Heart right ventricle (tissue), 16 donors: ENCODE data around the gene ALOX12B. TPM values are rescaled to one million over a fixed set of nuclear protein-coding genes. Genes with fewer than 3 reads are reported as not detected.

Source experiments
- ATAC-seq, 8 donors: fragments of 200-7000 bp; cut with Tn5 transposase; one replicate each; pipeline ENCODE4 v1.9.1; 2020; ENCODE audit warnings: mild to moderate bottlenecking in 8 of 8, moderate library complexity in 8 of 8, moderate number of reproducible peaks in 1 of 8
- DNase-seq, 2 donors: peaks; one replicate each; pipeline ENCODE4 v3.0.0-alpha.2; 2020
- H3K27ac ChIP-seq, 10 donors: fragments of 200-600 bp; sonication (generic) in 2 of 10; one replicate each; pipeline versions ENCODE4 v1.5.0 to v1.8.0; 2020 to 2022; ENCODE audit warnings: mild to moderate bottlenecking in 3 of 10
- H3K27me3 ChIP-seq, 7 donors: fragments of 200-600 bp; one replicate each; pipeline ENCODE4 v1.8.0; 2021 to 2022; ENCODE audit warnings: mild to moderate bottlenecking in 2 of 7
- H3K36me3 ChIP-seq, 9 donors: fragments of 200-600 bp; sonication (generic) in 1 of 9; one replicate each; pipeline versions ENCODE4 v1.5.0 to v1.8.0; 2020 to 2022; ENCODE audit warnings: mild to moderate bottlenecking in 2 of 9
- H3K4me1 ChIP-seq, 9 donors: fragments of 200-600 bp; sonication (generic) in 1 of 9; one replicate each; pipeline versions ENCODE4 v1.5.0 to v1.8.0; 2020 to 2022; ENCODE audit warnings: mild to moderate bottlenecking in 4 of 9
- H3K4me3 ChIP-seq, 10 donors: fragments of 200-600 bp; sonication (generic) in 2 of 10; one replicate each; pipeline versions ENCODE4 v1.5.0 to v1.8.0; 2020 to 2022; ENCODE audit warnings: mild to moderate bottlenecking in 7 of 10, moderate library complexity in 2 of 10
- H3K9me3 ChIP-seq, 11 donors: fragments of 200-600 bp in 10 of 11; sonication (generic) in 2 of 11; one replicate each; pipeline versions ENCODE4 v1.5.0 to v1.8.0; 2013 to 2022; ENCODE audit warnings: mild to moderate bottlenecking in 2 of 11, control low read depth in 1 of 11, moderate library complexity in 1 of 11
- CTCF ChIP-seq, 9 donors: fragments of 200-600 bp; sonication (generic) in 2 of 9; IDR thresholded peaks; one replicate each; pipeline versions ENCODE4 v1.5.0 to v1.8.0; 2021 to 2022; ENCODE audit warnings: antibody characterized with exemption in 9 of 9, mild to moderate bottlenecking in 5 of 9, moderate library complexity in 1 of 9
- WGBS, 2 donors: extraction: QIAGEN DNeasy Blood & Tissue Kit; methylation state at CpG; one replicate each; pipeline ENCODE4 v1.1.7; 2013; ENCODE audit warnings: inconsistent platforms in 1 of 2; 5-methylcytosine and 5-hydroxymethylcytosine counted together
- intact Hi-C, 10 donors: fragments of 100-400 bp; cut with DNase I; formaldehyde crosslinking; loops; one replicate each; pipeline versions ENCODE4 v1.11.1 to v1.14.2; 2022
- polyA plus RNA-seq, 2 donors: library from polyadenylated mRNA; stranded (reverse); fragments of 200-250 nt; gene quantifications; one replicate each; pipeline ENCODE4 v1.2.3, GENCODE V29; 2013
- total RNA-seq, 10 donors: library from RNA; stranded (reverse); fragmentation: NEBNext Ultra II Directional in 3 of 10; extraction: Animal tissue kit (Norgen Biotek cat#: 25700) in 3 of 10; gene quantifications; one replicate each; pipeline versions ENCODE4 v1.2.1 to v1.2.4, GENCODE V29; 2021 to 2023
- donor health status: Arrhythmogenic right ventricular cardiomyopathy.
- donor health status: ischemic (EF 13 %, LVEDD 7.1; RV severe dilation, severe dysfunction).
- donor health status: healthy with polysubstance abuse.
- donor health status: DM: no; HTN: yes; CAD: no.
- donor health status: DM: no; HTN: no; CAD: no.
- donor health status: ischemic (EF 25% LVEDD 6.9; RV normal size, moderate dysfunction).
- donor health status: ischemic (EF 25% LVEDD 5.7; RV mildly dilated, moderate dysfunction).
- donor health status: healthy.
- donor health status: DM: yes; HTN: yes; CAD: no.
- donor health status: Ischemic cardiomyopathy.
- donor health status: ischemic (EF 35%, LVEDD 5.7; RV mildly dilated, moderate dysfunction).
- donor health status: nonischemic (EF 11% LVEDD 7.7; RV severe dilation, severe dysfunction).
- donor health status: DM: yes; HTN: yes; CAD: no.
- donor health status: PGD.
- donor health status: ischemic (EF 29% LVEDD 5.4; RV normal size, mild dysfunction).
- donor health status: nonischemic (EF 23%, LVEDD 6.1; RV moderate dilation, normal function).

Gene ALOX12B
- total and polyA plus RNA-seq, 12 donors: not detected

- ATAC-seq: peak in 1 of 8 donors; percentile 25
- Histone ChIP-seq H3K27ac (no peak overlapping the region), H3K4me3 (no peak overlapping the region), H3K36me3 (no peaks in the 10 kb centered on the region), H3K27me3 (peaks cover 0 to 8% (median 3%) of the 10 kb centered on the region in 7 donors), H3K9me3 (no peaks in the 10 kb centered on the region), H3K4me1 (peaks cover 0 to 4% (median 0%) of the 10 kb centered on the region in 9 donors)
- TF ChIP-seq CTCF (IDR thresholded peaks at IDR 0.05): no peak
- intact Hi-C loops: loop anchor here in 1 of 10 donors (10.0 kb wide), 1 partner anchor 181 kb away; the partner anchor contains the start of gene RANGRF
- no peak for DNase-seq
- WGBS, 2 donors: 79 to 89% methylated on average over 4 of the region's 4 CpGs
These were observed 16.0 kb upstream of the ALOX12B start for GRCh38 chr17:8103549-8103948.

DNA sequence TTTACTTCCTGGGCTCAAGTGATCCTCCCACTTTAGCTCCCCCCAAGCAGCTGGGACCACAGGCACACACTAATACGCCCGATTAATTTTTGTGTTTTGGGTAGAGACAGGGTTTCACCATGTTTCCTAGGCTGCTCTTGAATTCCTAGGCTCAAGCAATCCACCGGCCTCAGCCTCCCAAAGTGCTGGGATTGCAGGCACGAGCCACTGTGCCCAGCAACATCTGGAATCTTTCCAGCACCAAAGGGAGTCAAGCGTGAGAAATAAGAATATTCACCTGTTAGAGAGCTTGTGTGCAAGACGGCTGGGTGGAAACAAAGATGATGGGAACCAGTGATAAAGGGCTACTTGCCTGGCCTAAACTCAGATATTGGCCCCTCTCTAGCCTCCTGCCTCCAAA is 14.2 kb upstream of the ALOX12B start:
- no peak for TF ChIP-seq CTCF (IDR thresholded peaks at IDR 0.05)
- intact Hi-C loops: loop anchor here in 1 of 10 donors (10.0 kb wide), 1 partner anchor 183 kb away; the partner anchor contains the start of gene RANGRF

DNA sequence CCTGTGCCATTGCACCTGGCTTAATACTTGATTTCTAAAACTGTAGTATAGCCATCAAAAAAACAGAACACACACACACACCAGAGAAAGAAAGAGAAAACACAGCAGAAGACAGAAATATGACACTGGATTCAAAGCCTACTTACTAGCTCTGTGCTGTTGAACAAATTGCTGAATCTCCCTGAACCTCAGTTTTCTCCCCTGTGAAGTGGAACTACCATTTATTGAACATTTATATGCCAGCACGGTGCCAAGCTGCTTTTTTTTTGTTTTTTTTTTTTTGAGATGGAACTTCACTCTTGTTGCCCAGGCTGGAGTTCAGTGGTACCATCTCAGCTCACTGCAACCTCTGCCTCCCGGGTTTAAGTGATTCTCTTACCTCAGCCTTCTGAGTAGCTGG is 13.2 kb upstream of the ALOX12B start:
- 89 to 95% methylated on average over 2 of the region's 2 CpGs for WGBS, 2 donors
- no peaks in the 10 kb centered on the region for H3K4me1 ChIP-seq
- intact Hi-C loops: loop anchor here in 1 of 10 donors (10.0 kb wide), 1 partner anchor 184 kb away; the partner anchor contains the start of gene RANGRF
- H3K36me3 ChIP-seq: no peaks in the 10 kb centered on the region
- no peak overlapping the region for H3K27ac ChIP-seq
- TF ChIP-seq CTCF (IDR thresholded peaks at IDR 0.05): no peak
- DNase-seq (no peak), ATAC-seq (no peak)
- H3K4me3 ChIP-seq: no peak overlapping the region
- no peaks in the 10 kb centered on the region for H3K9me3 ChIP-seq
- H3K27me3 ChIP-seq: peaks cover 0 to 16% (median 10%) of the 10 kb centered on the region in 7 donors

More for the DNA sequence above, 14.2 kb upstream of the ALOX12B start:
- ATAC-seq (no peak), DNase-seq (no peak)
- no peak overlapping the region for H3K4me3 ChIP-seq
- H3K27ac ChIP-seq: no peak overlapping the region
- 72 to 82% methylated on average over 6 of the region's 6 CpGs for WGBS, 2 donors
- peaks cover 0 to 11% (median 3%) of the 10 kb centered on the region in 7 donors for H3K27me3 ChIP-seq
- no peaks in the 10 kb centered on the region for H3K9me3 ChIP-seq
- no peaks in the 10 kb centered on the region for H3K4me1 ChIP-seq
- H3K36me3 ChIP-seq: no peaks in the 10 kb centered on the region

- Histone ChIP-seq H3K27ac (no peak overlapping the region), H3K4me3 (no peak overlapping the region), H3K36me3 (no peaks in the 10 kb centered on the region), H3K27me3 (peaks cover 0 to 16% (median 11%) of the 10 kb centered on the region in 7 donors), H3K9me3 (no peaks in the 10 kb centered on the region), H3K4me1 (no peaks in the 10 kb centered on the region)
- no peak for TF ChIP-seq CTCF (IDR thresholded peaks at IDR 0.05)
- intact Hi-C loops: loop anchor here in 1 of 10 donors (10.0 kb wide), 1 partner anchor 185 kb away; the partner anchor contains the start of gene RANGRF
- 42 to 58% methylated on average over 2 of the region's 2 CpGs for whole genome bisulfite sequencing, 2 donors
- DNase-seq (no peak), ATAC-seq (no peak)
These were observed 12.6 kb upstream of the ALOX12B start for GRCh38 chr17:8100111-8100510.
